ENCODE measurements around the gene LCE4A.
"Not testable (repeated sequence)": the region's sequence is repeated elsewhere in the genome, so short reads cannot be mapped to it uniquely, and the experiment has no call there.

LCE4A gene

GRCh38 chr1:152707860-152708259 is at the start of gene LCE4A:
Gene LCE4A, plus strand, starts transcription at chr1:152708160. Its CDS starts 916 bp downstream, at chr1:152709076.
- in situ Hi-C loops (cut with MboI; ENCODE audit: low sequenced_read_pairs): no loop called here

DNA sequence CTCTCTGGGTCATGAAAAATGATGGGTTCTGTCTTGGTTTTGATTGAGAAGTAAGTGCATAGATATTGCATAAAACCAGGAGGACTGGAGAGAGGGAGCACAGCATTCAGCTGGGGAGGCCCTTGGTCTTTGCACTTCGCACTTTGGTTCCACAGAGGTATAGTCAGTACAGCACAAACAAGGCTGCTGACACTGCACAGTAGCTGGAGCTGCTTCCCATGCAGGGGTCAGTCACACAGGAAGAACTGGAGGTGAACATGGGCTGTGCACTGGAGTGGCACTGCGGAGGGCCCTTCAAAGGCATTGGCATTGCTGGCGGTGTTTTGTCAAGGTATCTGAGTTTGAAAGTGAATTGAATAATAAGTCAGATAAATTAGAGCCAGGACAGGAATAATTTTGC is 49.3 kb upstream of the LCE4A start:
- in situ Hi-C loops (cut with MboI; ENCODE audit: low sequenced_read_pairs): no loop called here

DNA sequence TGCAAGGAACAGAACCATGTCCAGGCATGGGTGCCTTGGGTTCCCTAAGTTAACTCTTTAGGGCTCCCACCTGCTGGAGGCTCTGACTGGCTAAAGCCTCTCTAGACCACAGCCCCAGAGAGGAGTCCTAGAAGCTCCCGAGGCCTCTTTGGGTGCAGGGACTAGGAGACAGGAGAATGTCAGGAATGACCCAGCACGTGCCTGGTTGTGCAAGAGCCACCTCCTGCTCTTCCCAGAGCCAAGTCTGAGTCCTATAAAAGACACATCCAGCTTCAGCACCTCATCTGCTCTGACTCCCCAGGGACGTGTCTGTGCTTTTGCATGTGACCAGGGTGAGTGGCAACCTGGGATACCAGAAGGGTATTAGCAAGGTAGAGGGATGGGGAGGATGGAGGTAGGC is 44.9 kb upstream of the LCE4A start, which contains the start of gene LCE2D:
TSS of gene LCE2D (plus strand) at position 283 of the 400 bp plus-strand sequence. CDS start 726 bp downstream, outside the sequence.
- in situ Hi-C loops (cut with MboI; ENCODE audit: low sequenced_read_pairs): no loop called here

DNA sequence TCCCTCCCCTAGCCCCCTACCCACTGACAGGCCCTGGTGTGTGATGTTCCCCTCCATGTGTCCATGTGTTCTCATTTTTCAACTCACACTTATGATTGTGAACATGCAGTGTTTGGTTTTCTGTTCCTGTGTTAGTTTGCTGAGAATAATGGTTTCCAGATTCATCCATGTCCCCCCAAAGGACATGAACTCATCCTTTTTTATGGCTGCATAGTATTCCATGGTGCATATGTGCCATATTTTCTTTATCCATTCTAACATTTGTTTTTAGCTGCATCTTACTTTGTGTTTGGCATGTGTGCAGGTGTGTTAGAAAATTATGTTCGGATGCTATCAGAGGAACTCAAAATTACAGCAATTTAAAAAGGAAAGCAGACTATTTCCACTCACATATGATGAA is 41.8 kb upstream of the LCE4A start:
- in situ Hi-C loops (cut with MboI; ENCODE audit: low sequenced_read_pairs): not testable (repeated sequence)

- in situ Hi-C loops (cut with MboI; ENCODE audit: low sequenced_read_pairs): no loop called here
These were observed 40.3 kb upstream of the LCE4A start for GRCh38 chr1:152667648-152668047.

DNA sequence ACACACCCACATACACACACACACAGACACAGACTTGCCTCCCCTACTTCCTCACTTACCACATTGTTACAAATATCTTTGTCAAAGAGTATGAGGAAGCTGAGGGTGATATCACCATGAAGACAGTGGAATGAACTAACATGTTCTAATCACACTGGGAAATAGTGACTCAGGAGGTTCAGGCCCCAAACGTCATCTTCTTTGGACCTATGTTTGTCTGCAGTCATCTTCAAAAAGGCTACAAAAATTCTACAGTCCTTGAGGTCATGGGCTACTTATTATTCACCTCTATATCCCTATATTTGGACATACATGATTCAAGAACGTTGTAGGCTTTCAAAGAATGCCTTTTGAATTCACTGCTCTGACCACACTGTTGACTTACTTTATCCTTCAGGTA is 34.9 kb upstream of the LCE4A start:
- in situ Hi-C loops (cut with MboI; ENCODE audit: low sequenced_read_pairs): no loop called here

DNA sequence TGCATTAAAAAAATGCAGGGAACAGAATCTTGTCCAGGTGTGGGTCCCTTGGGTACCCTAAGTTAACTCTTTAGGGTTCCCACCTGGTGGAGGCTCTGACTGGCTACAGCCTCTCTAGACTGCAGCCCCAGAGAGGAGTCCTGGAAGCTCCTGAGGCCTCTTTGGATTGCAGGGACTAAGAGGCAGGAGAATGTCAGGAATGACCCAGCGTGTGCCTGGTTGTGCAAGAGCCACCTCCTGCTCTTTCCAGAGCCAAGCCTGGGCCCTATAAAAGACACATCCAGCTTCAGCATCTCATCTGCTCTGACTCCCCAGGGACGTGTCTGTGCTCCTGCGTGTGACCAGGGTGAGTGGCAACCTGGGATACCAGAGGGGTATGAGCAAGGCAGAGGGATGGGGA is 33.0 kb upstream of the LCE4A start, which contains the start of gene LCE2C:
TSS of gene LCE2C (plus strand) at position 297 of the 400 bp plus-strand sequence. CDS start 737 bp downstream, outside the sequence.
- in situ Hi-C loops (cut with MboI; ENCODE audit: low sequenced_read_pairs): not testable (repeated sequence)

- in situ Hi-C loops (cut with MboI; ENCODE audit: low sequenced_read_pairs): no loop called here
These were observed 28.5 kb upstream of the LCE4A start for GRCh38 chr1:152679459-152679858.

GRCh38 chr1:152681616-152682015 is 26.3 kb upstream of the LCE4A start:
- in situ Hi-C loops (cut with MboI; ENCODE audit: low sequenced_read_pairs): no loop called here

GRCh38 chr1:152683846-152684245 is 24.1 kb upstream of the LCE4A start:
- in situ Hi-C loops (cut with MboI; ENCODE audit: low sequenced_read_pairs): no loop called here

- in situ Hi-C loops (cut with MboI; ENCODE audit: low sequenced_read_pairs): not testable (repeated sequence)
These were observed 22.1 kb upstream of the LCE4A start, which contains the start of gene LCE2B for GRCh38 chr1:152685823-152686222. Gene LCE2B, plus strand, starts transcription at chr1:152686123. Its CDS starts 721 bp downstream, at chr1:152686844.

DNA sequence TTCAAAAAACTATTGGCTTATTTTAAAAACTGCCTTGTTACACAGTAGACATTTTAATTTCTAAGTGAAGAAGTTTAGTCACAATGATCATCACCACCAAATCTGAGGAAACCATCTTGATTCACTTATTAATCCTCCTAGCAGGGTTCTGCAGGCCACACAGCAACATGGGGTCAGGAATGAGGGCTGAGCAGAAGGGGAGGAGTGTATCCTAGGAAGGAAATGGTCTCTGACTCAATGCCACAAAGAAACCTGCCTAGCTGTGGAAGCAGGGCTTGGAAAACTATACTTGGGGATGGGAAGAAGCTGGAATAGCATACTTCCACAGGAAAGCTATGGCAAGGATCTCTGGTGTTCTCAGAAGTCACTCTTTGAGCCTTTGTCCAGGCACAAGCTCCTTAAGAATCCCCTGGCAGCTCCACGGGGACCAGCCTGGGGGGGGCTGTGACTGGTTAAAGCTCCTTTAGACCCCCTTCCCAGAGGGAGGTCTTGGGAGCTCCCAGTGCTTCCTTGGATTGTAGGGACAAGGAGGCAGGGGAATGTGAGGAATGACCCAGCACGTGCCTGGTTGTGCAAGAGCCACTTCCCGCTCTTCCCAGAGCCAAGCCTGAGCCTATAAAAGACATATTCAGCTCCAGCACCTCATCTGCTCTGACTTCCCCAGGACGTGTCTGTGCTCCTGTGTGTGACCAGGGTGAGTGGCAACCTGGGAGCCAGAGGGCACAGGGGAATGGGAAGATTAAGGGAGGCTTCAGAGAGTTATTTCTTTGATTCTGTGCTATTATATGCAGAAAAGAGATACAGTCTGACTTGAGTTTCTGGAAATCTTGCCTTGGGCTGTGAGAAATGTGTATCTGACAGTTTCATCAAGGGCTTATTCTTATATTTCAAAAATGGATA is 10.0 kb upstream of the LCE4A start, which contains the start of gene LCE2A:
TSS of gene LCE2A (plus strand) at position 645 of the 900 bp plus-strand sequence. CDS start 557 bp downstream, outside the sequence.
- in situ Hi-C loops (cut with MboI; ENCODE audit: low sequenced_read_pairs): no loop called here

DNA sequence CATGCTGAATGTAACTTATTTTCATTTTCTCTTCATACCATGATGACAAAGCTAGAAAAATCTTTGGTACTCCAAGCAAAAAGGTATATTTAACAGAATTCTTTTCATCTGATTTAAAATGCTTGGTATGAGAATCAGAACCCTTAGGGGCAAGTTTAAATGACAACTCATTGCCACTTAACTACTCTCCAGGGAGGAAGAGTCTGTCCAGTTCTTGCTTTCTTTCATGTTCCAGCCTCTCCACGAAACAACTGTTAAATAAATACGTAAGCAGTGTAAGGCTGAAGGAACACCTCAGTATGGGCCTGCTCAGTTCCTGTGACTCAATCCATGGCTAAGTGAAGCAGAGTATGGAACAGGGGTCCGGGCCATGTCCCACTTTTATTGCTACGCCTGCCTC is 8.2 kb upstream of the LCE4A start:
- in situ Hi-C loops (cut with MboI; ENCODE audit: low sequenced_read_pairs): no loop called here

DNA sequence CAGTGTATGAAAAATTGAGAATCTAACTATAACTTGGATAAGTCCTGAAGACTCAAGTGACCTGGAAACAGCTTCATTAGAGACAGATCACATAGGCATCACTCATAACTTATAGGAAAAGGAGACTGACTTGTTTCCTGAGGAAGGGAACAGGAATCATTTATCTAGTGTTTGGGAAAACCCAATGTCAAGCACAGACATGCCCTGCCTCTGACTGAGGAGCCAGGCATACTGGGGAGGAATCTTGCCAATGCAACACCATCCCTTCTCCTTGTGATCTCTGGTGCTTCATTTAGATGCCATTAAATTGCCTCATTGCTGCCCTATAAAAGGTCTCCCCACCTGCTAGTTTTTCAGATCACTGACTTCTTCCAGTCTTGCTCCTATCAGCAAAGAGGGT is 10.3 kb downstream of the LCE4A start:
- in situ Hi-C loops (cut with MboI; ENCODE audit: low sequenced_read_pairs): no loop called here

GRCh38 chr1:152725261-152725660 is 17.3 kb downstream of the LCE4A start:
- in situ Hi-C loops (cut with MboI; ENCODE audit: low sequenced_read_pairs): no loop called here

- in situ Hi-C loops (cut with MboI; ENCODE audit: low sequenced_read_pairs): no loop called here
These were observed 21.0 kb downstream of the LCE4A start for GRCh38 chr1:152728986-152729385.

DNA sequence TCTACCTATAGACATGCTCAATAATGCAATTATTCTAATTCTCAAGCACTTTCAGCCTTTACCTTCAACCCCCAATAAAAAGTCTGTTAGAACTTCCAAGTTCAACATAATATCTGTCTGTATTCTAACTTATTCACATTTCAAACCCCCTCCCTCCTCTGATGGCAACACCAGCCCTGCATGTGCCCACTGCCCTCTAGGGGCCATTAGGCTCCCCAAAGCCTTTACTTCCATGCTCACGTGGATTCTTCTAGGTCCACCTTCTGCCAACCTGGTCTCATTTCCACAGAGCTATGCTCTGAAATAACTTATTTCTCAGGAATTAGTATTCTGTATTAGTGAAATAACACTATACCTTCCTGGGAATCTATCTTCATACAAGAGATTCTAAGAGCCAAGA is 27.7 kb downstream of the LCE4A start:
- in situ Hi-C loops (cut with MboI; ENCODE audit: low sequenced_read_pairs): no loop called here

GRCh38 chr1:152737997-152738396 is 30.0 kb downstream of the LCE4A start:
- in situ Hi-C loops (cut with MboI; ENCODE audit: low sequenced_read_pairs): no loop called here

DNA sequence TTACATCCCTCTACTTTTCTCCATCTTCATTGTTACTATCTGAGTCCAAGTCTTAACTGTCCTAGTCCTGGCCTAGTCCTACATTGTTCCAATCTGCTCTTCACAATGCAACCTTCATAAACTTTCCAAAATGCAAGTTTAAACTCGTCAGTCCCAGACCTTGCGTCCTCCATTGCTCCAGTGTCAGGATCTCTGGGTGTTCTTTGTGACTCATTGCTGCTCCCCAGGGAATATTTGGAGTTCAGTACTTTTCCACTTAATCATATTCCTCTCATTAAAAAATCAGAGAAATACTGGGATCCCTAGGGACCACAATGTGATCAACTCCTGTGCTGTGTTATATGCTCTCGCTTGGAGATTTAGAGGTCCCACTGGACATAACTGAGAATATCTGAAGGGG is 31.9 kb downstream of the LCE4A start:
- in situ Hi-C loops (cut with MboI; ENCODE audit: low sequenced_read_pairs): no loop called here

GRCh38 chr1:152741656-152742055 is 33.7 kb downstream of the LCE4A start:
- in situ Hi-C loops (cut with MboI; ENCODE audit: low sequenced_read_pairs): no loop called here

- in situ Hi-C loops (cut with MboI; ENCODE audit: low sequenced_read_pairs): no loop called here
These were observed 35.6 kb downstream of the LCE4A start for GRCh38 chr1:152743371-152744145.
